Heart right ventricle (tissue), 16 donors: ENCODE measurements around the gene MOSPD3. TPM values are rescaled to one million over a fixed set of nuclear protein-coding genes. Genes with fewer than 3 reads are reported as not detected.

Experiments
- ATAC-seq, 8 donors: fragments of 200-7000 bp; cut with Tn5 transposase; one replicate each; pipeline ENCODE4 v1.9.1; 2020; ENCODE audit warnings: mild to moderate bottlenecking in 8 of 8, moderate library complexity in 8 of 8, moderate number of reproducible peaks in 1 of 8
- DNase-seq, 2 donors: peaks; one replicate each; pipeline ENCODE4 v3.0.0-alpha.2; 2020
- H3K27ac ChIP-seq, 10 donors: fragments of 200-600 bp; sonication (generic) in 2 of 10; one replicate each; pipeline versions ENCODE4 v1.5.0 to v1.8.0; 2020 to 2022; ENCODE audit warnings: mild to moderate bottlenecking in 3 of 10
- H3K27me3 ChIP-seq, 7 donors: fragments of 200-600 bp; one replicate each; pipeline ENCODE4 v1.8.0; 2021 to 2022; ENCODE audit warnings: mild to moderate bottlenecking in 2 of 7
- H3K36me3 ChIP-seq, 9 donors: fragments of 200-600 bp; sonication (generic) in 1 of 9; one replicate each; pipeline versions ENCODE4 v1.5.0 to v1.8.0; 2020 to 2022; ENCODE audit warnings: mild to moderate bottlenecking in 2 of 9
- H3K4me1 ChIP-seq, 9 donors: fragments of 200-600 bp; sonication (generic) in 1 of 9; one replicate each; pipeline versions ENCODE4 v1.5.0 to v1.8.0; 2020 to 2022; ENCODE audit warnings: mild to moderate bottlenecking in 4 of 9
- H3K4me3 ChIP-seq, 10 donors: fragments of 200-600 bp; sonication (generic) in 2 of 10; one replicate each; pipeline versions ENCODE4 v1.5.0 to v1.8.0; 2020 to 2022; ENCODE audit warnings: mild to moderate bottlenecking in 7 of 10, moderate library complexity in 2 of 10
- H3K9me3 ChIP-seq, 11 donors: fragments of 200-600 bp in 10 of 11; sonication (generic) in 2 of 11; one replicate each; pipeline versions ENCODE4 v1.5.0 to v1.8.0; 2013 to 2022; ENCODE audit warnings: mild to moderate bottlenecking in 2 of 11, control low read depth in 1 of 11, moderate library complexity in 1 of 11
- WGBS, 2 donors: extraction: QIAGEN DNeasy Blood & Tissue Kit; methylation state at CpG; one replicate each; pipeline ENCODE4 v1.1.7; 2013; ENCODE audit warnings: inconsistent platforms in 1 of 2; 5-methylcytosine and 5-hydroxymethylcytosine counted together
- intact Hi-C, 10 donors: fragments of 100-400 bp; cut with DNase I; formaldehyde crosslinking; loops; one replicate each; pipeline versions ENCODE4 v1.11.1 to v1.14.2; 2022
- polyA plus RNA-seq, 2 donors: library from polyadenylated mRNA; stranded (reverse); fragments of 200-250 nt; gene quantifications; one replicate each; pipeline ENCODE4 v1.2.3, GENCODE V29; 2013
- total RNA-seq, 10 donors: library from RNA; stranded (reverse); fragmentation: NEBNext Ultra II Directional in 3 of 10; extraction: Animal tissue kit (Norgen Biotek cat#: 25700) in 3 of 10; gene quantifications; one replicate each; pipeline versions ENCODE4 v1.2.1 to v1.2.4, GENCODE V29; 2021 to 2023
- TF ChIP-seq, protein P1 (sequence below), 9 donors: fragments of 200-600 bp; sonication (generic) in 2 of 9; IDR thresholded peaks; one replicate each; pipeline versions ENCODE4 v1.5.0 to v1.8.0; 2021 to 2022; ENCODE audit warnings: antibody characterized with exemption in 9 of 9, mild to moderate bottlenecking in 5 of 9, moderate library complexity in 1 of 9
- donor health status: Arrhythmogenic right ventricular cardiomyopathy.
- donor health status: ischemic (EF 13 %, LVEDD 7.1; RV severe dilation, severe dysfunction).
- donor health status: healthy with polysubstance abuse.
- donor health status: DM: no; HTN: yes; CAD: no.
- donor health status: DM: no; HTN: no; CAD: no.
- donor health status: ischemic (EF 25% LVEDD 6.9; RV normal size, moderate dysfunction).
- donor health status: ischemic (EF 25% LVEDD 5.7; RV mildly dilated, moderate dysfunction).
- donor health status: healthy.
- donor health status: DM: yes; HTN: yes; CAD: no.
- donor health status: Ischemic cardiomyopathy.
- donor health status: ischemic (EF 35%, LVEDD 5.7; RV mildly dilated, moderate dysfunction).
- donor health status: nonischemic (EF 11% LVEDD 7.7; RV severe dilation, severe dysfunction).
- donor health status: DM: yes; HTN: yes; CAD: no.
- donor health status: PGD.
- donor health status: ischemic (EF 29% LVEDD 5.4; RV normal size, mild dysfunction).
- donor health status: nonischemic (EF 23%, LVEDD 6.1; RV moderate dilation, normal function).

Gene MOSPD3
- total and polyA plus RNA-seq, 12 donors = 8.0 to 12.6 (median 10.9) TPM

DNA sequence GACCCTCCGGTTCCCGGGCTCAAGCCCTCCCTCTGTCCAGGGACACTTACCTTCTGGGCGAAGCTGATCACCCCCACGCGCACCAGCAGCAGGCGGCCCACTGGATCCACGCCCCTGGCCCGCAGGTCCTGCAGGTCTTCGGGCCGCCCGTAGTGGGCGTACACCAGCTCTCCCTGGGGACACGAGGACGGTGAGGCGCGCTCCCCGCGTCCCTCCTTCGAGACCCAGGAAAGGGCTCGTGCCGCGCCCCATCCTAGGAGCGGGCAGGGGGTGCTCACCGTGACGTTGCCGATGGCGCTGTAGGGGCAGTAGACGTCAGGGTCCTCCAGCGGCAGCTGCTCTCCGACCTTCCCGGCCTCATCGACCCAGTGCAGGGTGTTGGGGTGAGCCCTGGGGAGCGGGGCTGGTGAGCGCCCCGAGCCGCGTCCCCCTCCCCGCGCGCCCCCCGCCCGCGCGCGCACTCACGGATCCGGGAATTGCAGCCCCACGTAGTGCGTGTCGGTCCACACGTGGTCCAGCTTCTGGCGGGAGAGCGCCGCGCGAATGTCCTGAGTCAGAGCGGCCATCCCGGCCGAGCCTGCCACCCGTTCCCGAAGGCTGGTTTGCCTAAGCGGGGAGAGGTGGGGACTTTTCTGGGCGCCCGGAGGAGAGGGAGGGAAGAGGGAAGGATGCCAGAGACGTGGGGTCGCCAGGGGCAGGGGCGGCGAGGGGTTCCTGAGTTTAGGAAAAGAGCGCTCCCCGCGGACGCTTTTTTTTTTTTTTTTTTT lies 20.8 kb downstream of the MOSPD3 start:
- H3K36me3 ChIP-seq = no peaks in the 10 kb centered on the region
- TF ChIP-seq, protein P1, sequence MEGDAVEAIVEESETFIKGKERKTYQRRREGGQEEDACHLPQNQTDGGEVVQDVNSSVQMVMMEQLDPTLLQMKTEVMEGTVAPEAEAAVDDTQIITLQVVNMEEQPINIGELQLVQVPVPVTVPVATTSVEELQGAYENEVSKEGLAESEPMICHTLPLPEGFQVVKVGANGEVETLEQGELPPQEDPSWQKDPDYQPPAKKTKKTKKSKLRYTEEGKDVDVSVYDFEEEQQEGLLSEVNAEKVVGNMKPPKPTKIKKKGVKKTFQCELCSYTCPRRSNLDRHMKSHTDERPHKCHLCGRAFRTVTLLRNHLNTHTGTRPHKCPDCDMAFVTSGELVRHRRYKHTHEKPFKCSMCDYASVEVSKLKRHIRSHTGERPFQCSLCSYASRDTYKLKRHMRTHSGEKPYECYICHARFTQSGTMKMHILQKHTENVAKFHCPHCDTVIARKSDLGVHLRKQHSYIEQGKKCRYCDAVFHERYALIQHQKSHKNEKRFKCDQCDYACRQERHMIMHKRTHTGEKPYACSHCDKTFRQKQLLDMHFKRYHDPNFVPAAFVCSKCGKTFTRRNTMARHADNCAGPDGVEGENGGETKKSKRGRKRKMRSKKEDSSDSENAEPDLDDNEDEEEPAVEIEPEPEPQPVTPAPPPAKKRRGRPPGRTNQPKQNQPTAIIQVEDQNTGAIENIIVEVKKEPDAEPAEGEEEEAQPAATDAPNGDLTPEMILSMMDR (IDR thresholded peaks at IDR 0.05) = peak in 6 of 9 donors; percentile 12 to 38 (median 24)
- H3K27me3 ChIP-seq = peaks cover 0 to 48% (median 25%) of the 10 kb centered on the region in 7 donors
- peak; percentile 19 to 41 for DNase-seq
- ATAC-seq = peak; percentile 44 to 77 (median 60)
- no peaks in the 10 kb centered on the region for H3K9me3 ChIP-seq
- H3K4me3 ChIP-seq = peak overlapping the region; percentile 36 to 63 (median 52)
- intact Hi-C loops = loop anchor here in 1 of 10 donors (5.0 kb wide), 1 partner anchor 34 kb away; no protein-coding TSS in a partner anchor
- WGBS, 2 donors = 0 to 3% methylated on average over 64 to 72 of the region's 72 CpGs
- peaks cover 0 to 13% (median 11%) of the 10 kb centered on the region in 9 donors for H3K4me1 ChIP-seq
- H3K27ac ChIP-seq = peak overlapping the region in 1 of 10 donors; percentile 56

DNA sequence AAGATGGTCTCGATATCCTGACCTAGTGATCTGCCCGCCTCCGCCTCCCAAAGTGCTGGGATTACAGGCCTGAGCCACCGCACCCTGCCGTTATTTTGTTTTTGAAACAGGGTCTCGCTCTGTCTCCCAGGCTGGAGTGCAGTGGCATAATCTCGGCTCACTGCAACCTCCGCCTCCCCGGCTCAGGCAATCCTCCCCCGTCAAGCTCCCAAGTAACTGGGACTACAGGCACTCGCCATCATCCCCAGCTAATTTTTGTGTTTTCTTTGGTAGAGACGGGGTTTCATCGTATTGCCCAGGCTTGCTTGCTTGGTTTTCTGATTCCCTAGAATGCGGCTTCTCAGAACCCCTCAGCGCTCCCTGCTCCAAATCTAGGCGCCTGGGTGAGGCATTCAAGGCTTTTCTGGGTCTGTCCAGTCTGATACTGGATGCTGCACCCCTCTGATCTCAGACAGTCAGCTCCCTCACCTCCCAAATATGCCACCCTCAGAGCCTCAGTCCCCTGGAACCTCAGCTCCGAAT lies 27.7 kb downstream of the MOSPD3 start:
- no peak for DNase-seq
- TF ChIP-seq, protein P1 (IDR thresholded peaks at IDR 0.05) = no peak
- Histone ChIP-seq H3K36me3 (no peaks in the 10 kb centered on the region), H3K4me3 (no peak overlapping the region), H3K27ac (no peak overlapping the region), H3K4me1 (no peaks in the 10 kb centered on the region), H3K27me3 (peaks cover 0 to 59% (median 32%) of the 10 kb centered on the region in 7 donors), H3K9me3 (no peaks in the 10 kb centered on the region)
- WGBS, 2 donors = 67 to 73% methylated on average over 17 of the region's 17 CpGs
- intact Hi-C loops = no loop called here
- ATAC-seq = no peak

DNA sequence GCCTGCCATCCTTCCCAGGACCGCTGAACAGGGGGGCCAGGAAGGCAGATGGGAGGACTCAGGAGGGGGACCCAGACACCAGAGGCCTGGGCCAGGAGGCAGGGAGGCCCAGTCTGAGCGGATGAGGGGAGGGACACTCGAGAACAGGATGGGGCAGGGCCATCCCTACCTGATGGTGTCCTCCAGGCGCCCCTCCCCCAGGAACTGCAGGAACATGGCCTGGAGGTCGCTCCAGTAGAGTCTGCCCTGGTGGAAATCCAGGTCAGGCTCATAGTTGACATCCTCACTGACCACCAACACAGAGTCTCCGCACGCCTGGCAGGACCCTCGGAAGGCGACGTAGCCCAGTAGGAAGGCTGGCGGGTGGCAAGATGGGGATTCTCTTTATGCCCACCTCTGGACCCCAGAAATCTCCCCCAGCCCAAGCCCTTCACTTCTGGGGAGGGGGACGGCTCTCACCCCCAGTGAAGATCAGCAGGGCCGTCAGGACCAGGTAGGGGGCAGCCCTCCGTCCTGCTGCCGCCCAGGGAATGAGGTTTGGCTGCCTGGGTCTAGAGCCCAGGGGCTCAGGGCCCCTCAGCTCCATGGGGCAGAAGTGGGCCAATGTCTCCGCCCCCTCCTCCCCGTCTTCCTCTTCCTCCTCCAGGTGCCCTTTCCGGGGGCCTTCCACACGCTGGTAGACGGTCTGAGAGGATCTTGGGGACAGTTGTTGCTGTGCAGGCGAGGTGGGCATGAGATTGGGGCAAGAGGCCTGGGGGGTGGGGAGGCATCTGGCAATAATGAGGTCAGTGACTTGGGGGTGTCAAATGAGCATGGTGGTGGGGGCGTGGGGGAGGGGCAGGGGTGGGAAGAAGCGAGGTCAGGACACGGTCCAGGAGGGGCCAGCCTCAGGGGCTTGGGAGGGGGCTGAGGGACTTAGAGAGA lies 28.4 kb downstream of the MOSPD3 start:
- intact Hi-C loops = no loop called here

More for the DNA sequence above, 28.4 kb downstream of the MOSPD3 start:
- DNase-seq = no peak
- H3K4me3 ChIP-seq = no peak overlapping the region
- no peaks in the 10 kb centered on the region for H3K36me3 ChIP-seq
- peaks cover 0 to 60% (median 35%) of the 10 kb centered on the region in 7 donors for H3K27me3 ChIP-seq
- ATAC-seq = peak in 1 of 8 donors; percentile 42
- H3K4me1 ChIP-seq = no peaks in the 10 kb centered on the region
- H3K9me3 ChIP-seq = no peaks in the 10 kb centered on the region
- TF ChIP-seq, protein P1 (IDR thresholded peaks at IDR 0.05) = no peak
- WGBS, 2 donors = 67 to 69% methylated on average over 22 to 24 of the region's 24 CpGs
- no peak overlapping the region for H3K27ac ChIP-seq
